K562 (cell line): ENCODE measurements around the gene C11orf58. TPM values are rescaled to one million over a fixed set of nuclear protein-coding genes. Genes with fewer than 3 reads are reported as not detected.

Experiments used
- ARHGAP35 ChIP-seq: fragments of 450-650 bp; IDR thresholded peaks from 2 replicates; pipeline ENCODE4 v1.6.1; 2018; ENCODE audit not compliant: partially characterized antibody
- HBP1 ChIP-seq: fragments of 450-650 bp; formaldehyde crosslinking; IDR thresholded peaks from 2 replicates; pipeline ENCODE4 v1.4.0; 2022; ENCODE audit warnings: missing genetic modification characterization
- L3MBTL2 ChIP-seq: fragments of 450-650 bp; IDR thresholded peaks from 2 replicates; pipeline ENCODE4 v1.6.1; 2016; ENCODE audit warnings: mild to moderate bottlenecking, moderate library complexity
- PRPF4 ChIP-seq: fragments of 200-400 bp; formaldehyde crosslinking; IDR thresholded peaks from one replicate; pipeline ENCODE4 v1.6.1; 2017; ENCODE audit warnings: low read length, low read depth, mild to moderate bottlenecking; ENCODE audit not compliant: insufficient read depth, poor library complexity, severe bottlenecking
- PTBP1 ChIP-seq: fragments of 200-400 bp; formaldehyde crosslinking; IDR thresholded peaks from 2 replicates; pipeline ENCODE4 v1.6.1; 2017; ENCODE audit warnings: low read depth, low read length
- RFX5 ChIP-seq: IDR thresholded peaks from 2 replicates; pipeline ENCODE4 v1.6.1; 2011; ENCODE audit warnings: low read depth, mild to moderate bottlenecking, improper control_type of control experiment, low read length
- U2AF1 ChIP-seq: fragments of 200-400 bp; formaldehyde crosslinking; optimal IDR thresholded peaks from 2 replicates; pipeline ENCODE3; 2017; ENCODE audit warnings: mild to moderate bottlenecking, low read depth, low read length, moderate library complexity
- ZBED1 ChIP-seq: IDR thresholded peaks from 2 replicates; pipeline ENCODE4 v1.6.1; 2014
- ZNF398 ChIP-seq: fragments of 250-450 bp; sonication (Bioruptor Pico); IDR thresholded peaks from 2 replicates; pipeline ENCODE4 v1.8.0; 2021; ENCODE audit warnings: moderate library complexity, mild to moderate bottlenecking, inconsistent platforms
- polyA plus RNA-seq, 8 experiments: library from polyadenylated mRNA; depleted of rRNA in 4 of 8; stranded (reverse) in 5 of 8; unstranded in 3 of 8; fragments of >200 nt; fragmentation: Nextera tagmentation in 2 of 8; fragmentation: Illumina TruSeq in 1 of 8; extraction: Ambion mirVana in 2 of 8; extraction: Trizol in 1 of 8; gene quantifications; 2 replicates each; pipeline versions ENCODE4 v1.2.1 to v1.2.3, GENCODE V29; 2011 to 2014; ENCODE audit warnings: inconsistent platforms in 1 of 8, missing spikeins in 1 of 8
- total RNA-seq, 7 experiments: library from RNA; depleted of rRNA in 6 of 7; stranded (reverse); fragments of >200 nt in 6 of 7; fragmentation: Illumina TruSeq in 2 of 7; extraction: Trizol in 2 of 7; gene quantifications; 2 replicates each; pipeline versions ENCODE4 v1.2.1 to v1.2.3, GENCODE V29; 2011 to 2021; ENCODE audit warnings: low replicate concordance in 1 of 7
- TF ChIP-seq, protein P1 (sequence below): sonication (generic); formaldehyde crosslinking; IDR thresholded peaks from 2 replicates; pipeline ENCODE4 v1.8.0; 2023; ENCODE audit warnings: missing genetic modification reagents, mild to moderate bottlenecking, borderline replicate concordance

Gene C11orf58
- total and polyA plus RNA-seq, 9 of the 15 experiments (the other 6 are each of a cell fraction or from before 2014, with no cell fraction given) = 104 to 421 (median 247) TPM

DNA sequence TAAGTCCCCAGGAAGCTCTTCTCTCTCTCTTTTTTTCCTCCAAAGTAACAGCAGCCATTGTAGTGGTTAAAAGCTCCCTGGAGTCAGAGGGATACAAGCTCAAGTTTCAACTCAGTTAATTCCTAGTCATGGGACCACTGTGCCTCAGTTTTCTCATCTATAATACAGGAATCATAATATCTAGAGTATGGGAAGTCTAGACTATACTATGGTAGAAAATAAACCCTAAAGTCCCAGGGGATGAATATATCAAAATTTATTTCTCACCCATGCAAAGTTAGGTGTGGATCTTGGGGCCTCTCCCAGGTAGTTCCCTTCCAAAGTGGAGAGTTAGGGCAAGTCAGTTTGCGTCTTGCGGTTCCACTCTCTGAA, 33.7 kb downstream of the C11orf58 start (continued):
- TF ChIP-seq, protein P1, sequence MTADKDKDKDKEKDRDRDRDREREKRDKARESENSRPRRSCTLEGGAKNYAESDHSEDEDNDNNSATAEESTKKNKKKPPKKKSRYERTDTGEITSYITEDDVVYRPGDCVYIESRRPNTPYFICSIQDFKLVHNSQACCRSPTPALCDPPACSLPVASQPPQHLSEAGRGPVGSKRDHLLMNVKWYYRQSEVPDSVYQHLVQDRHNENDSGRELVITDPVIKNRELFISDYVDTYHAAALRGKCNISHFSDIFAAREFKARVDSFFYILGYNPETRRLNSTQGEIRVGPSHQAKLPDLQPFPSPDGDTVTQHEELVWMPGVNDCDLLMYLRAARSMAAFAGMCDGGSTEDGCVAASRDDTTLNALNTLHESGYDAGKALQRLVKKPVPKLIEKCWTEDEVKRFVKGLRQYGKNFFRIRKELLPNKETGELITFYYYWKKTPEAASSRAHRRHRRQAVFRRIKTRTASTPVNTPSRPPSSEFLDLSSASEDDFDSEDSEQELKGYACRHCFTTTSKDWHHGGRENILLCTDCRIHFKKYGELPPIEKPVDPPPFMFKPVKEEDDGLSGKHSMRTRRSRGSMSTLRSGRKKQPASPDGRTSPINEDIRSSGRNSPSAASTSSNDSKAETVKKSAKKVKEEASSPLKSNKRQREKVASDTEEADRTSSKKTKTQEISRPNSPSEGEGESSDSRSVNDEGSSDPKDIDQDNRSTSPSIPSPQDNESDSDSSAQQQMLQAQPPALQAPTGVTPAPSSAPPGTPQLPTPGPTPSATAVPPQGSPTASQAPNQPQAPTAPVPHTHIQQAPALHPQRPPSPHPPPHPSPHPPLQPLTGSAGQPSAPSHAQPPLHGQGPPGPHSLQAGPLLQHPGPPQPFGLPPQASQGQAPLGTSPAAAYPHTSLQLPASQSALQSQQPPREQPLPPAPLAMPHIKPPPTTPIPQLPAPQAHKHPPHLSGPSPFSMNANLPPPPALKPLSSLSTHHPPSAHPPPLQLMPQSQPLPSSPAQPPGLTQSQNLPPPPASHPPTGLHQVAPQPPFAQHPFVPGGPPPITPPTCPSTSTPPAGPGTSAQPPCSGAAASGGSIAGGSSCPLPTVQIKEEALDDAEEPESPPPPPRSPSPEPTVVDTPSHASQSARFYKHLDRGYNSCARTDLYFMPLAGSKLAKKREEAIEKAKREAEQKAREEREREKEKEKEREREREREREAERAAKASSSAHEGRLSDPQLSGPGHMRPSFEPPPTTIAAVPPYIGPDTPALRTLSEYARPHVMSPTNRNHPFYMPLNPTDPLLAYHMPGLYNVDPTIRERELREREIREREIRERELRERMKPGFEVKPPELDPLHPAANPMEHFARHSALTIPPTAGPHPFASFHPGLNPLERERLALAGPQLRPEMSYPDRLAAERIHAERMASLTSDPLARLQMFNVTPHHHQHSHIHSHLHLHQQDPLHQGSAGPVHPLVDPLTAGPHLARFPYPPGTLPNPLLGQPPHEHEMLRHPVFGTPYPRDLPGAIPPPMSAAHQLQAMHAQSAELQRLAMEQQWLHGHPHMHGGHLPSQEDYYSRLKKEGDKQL (CRISPR knock-in tag) = no peak
- TF ChIP-seq L3MBTL2 (no peak), ARHGAP35 (no peak), RFX5 (no peak), ZBED1 (no peak), U2AF1 (no peak), ZNF398 (no peak), PTBP1 (no peak), PRPF4 (no peak), HBP1 (CRISPR knock-in tag) (no peak)
